ENCODE results near the gene ANKMY1. TPM values are rescaled to one million over a fixed set of nuclear protein-coding genes. Genes with fewer than 3 reads are reported as not detected.

The ANKMY1 gene
- total RNA-seq, 1 donor from 2014 or later, result 11.4 TPM

Small RNA genes within 50 kb of the gene (microRNA-seq; reads per million reads assigned to microRNA genes)
- 203 reads per million, percentile 58 among the genes with 10 or more reads in this experiment for gene MIR149 (ENCODE audit: borderline number of aligned reads)

Other genes starting within 250 kb of the ANKMY1 start
- 82.5 TPM for gene GPC1, start 122.3 kb downstream of the ANKMY1 start, total RNA-seq
- 3.8 TPM for gene DUSP28, start 2.4 kb upstream of the ANKMY1 start, total RNA-seq
- 69.9 TPM for gene RNPEPL1, start 10.5 kb upstream of the ANKMY1 start, total RNA-seq
- gene CAPN10, start 28.7 kb upstream of the ANKMY1 start, total RNA-seq, result 18.2 TPM
- gene GPR35, start 67.5 kb upstream of the ANKMY1 start, total RNA-seq, result 1.9 TPM
- not detected for gene AQP12B, start 124.9 kb upstream of the ANKMY1 start, total RNA-seq
- gene AQP12A, start 133.9 kb upstream of the ANKMY1 start, total RNA-seq, result not detected

All from mesenteric fat pad (tissue), 1 donor.